ENCODE results near the gene AUTS2.

The AUTS2 gene

DNA sequence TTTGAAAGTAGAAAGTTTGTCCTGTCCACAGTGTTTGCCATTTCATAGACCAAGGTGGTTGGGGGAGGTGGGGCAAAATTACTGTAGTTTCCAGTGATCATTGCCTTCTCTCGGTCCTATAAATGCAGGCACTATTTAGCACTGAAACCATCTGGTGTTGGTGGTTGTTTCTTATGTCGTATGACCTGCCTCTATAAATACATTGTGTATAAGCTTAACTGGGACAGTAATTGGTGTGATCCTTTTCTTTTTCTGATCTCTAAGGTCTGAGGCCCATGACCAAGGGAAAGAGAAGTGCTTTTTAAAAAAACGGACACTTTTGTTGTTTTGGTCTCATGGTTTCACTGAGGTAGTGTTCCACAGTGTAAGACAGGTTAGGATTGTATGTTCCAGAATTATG lies 63.1 kb downstream of the AUTS2 start:
- DNase-seq, result no peak

DNA sequence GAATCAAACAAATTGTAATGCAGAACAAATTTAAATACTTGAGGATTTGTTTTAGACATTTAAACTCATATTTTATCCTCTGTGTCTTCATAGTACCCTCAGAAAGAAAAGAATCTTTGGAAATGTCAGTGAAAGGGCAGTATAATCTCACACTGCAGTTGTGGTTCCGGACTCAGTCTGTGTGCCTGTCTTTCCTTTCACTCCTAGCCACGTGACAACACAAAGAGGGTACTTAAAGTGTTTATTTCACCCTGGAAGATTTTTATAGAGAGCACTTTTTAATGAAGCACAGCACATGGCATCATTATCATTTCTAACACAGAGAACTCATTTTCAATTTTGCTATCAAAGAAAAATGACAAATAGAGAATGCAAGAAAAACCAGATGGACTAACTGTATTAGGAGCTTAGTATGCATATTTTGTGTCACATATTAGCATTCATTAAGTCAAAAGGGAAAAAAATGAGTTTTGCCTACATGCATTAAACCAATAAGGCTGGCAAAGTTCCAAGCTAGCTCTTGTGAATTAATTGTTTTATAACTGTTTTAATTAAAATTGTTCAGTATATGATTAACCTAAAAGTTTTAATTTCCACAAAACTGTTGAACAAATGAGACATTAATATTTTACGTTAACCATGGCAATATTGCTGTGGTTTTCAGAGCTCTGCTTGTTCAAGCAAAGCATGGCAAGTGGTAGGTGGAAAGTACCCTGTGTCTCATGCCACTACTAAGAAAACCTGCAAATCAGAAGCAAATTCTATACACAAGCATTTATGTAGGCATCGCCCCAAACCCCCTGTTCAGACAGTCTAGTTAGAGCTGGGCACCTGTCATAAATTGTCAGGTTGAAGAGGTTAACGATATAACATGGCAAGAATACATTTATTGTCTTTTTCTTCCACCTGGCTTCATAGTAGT lies 65.9 kb downstream of the AUTS2 start:
- no peak for DNase-seq

DNA sequence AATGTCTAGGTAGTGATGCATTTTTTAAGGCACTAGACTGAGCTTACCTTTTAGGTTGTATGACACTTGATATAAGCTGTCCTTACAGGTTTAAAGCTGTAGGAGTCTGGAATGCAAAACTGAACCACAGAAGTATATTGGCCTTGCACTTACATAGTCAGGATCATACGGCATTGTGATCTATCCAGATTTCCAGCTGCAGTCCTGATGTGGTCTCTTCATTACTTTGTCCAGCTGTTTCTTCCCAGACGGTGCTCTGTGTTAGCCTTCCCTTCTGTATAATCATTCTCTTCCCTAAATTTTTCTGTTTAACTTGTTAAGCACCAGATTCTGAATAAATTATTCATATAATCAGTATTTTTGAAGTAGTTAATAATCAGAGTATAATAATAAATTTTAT lies 67.1 kb downstream of the AUTS2 start:
- DNase-seq, result no peak

DNA sequence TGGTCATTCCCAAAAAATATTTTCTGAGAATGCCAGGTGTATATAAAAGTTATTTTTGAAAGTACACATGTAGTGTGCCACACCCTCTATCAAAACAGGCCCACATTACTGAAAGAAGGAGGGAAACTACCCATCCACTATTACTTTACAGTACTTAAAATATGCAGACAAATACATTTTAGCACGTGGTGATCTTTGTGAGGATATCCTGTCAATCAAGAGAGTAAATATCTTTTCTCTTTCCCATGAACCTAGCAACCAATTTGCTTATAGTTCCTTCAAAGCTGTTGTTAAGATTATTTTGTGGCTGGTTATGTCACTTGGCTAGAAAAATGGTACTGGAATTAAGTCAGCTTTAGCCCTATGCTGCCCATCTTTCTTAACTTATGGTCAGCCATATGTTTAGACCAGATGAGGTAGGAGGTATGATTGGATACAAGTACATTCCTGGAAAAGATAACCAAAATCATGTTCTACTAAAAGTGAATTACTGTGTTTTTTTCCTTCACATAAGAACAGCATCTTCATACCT lies 70.1 kb downstream of the AUTS2 start:
- DNase-seq, result no peak

DNA sequence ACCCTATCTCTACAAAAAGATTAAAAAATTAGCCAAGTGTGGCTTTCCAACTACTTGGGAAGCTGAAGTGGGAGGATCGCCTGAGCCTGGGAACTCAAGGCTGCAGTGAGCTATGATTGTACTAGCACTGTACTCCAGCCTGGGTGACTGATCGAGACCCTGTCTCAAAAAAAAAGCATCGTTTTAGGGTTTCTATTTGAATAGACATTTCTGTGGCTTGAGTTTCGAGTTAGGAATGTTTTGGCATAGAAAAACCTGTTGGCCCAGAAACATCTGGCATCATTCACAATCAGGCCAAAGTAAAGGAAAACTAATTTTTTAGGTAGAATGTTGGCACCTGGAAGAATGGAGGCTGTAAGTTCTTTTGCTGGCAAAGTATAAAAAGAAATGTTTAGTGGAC lies 72.4 kb downstream of the AUTS2 start:
- DNase-seq, result no peak

DNA sequence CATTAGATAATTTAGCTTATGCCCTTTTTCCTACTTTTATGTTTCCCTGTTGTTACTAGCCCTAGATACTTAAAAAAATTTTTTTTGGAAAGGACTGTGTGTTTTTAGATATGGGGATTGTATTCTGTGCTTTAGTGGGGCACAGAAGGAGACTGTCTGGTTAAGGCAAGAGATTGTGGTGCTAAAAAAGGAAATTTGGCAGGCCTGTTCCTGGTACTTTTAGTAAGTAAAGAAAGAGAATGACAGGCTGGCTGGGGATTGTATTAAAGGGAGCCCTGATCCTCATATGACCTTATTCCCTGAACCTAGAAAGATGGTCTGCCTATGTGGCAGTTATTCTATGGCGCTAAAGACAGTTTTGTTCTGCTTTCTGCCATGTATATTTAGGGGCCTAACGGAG lies 74.8 kb downstream of the AUTS2 start:
- DNase-seq, result no peak

DNA sequence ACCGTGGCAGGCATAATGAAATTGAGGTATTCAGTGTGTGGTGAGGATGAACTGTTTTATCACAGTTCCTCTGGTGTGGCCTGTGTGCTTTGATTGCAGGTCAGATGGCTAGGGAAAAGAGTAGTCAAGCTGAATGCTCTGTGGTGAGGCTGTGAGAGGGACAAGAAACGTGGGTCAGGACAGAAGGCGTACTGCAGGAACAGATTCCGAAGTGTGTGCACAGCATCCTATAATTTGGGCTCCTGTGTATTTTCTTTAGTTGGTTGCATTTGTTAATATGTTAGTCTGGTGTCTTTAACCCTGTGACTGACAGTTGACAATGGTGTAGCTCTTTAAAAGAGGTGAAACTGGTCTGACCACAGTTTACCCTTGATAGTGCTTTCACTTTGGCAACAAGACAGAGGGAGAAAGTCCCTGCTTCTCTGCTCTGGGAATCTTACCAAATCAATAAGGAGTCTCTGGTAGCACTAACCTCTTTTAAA lies 76.5 kb downstream of the AUTS2 start:
- DNase-seq, result no peak

DNA sequence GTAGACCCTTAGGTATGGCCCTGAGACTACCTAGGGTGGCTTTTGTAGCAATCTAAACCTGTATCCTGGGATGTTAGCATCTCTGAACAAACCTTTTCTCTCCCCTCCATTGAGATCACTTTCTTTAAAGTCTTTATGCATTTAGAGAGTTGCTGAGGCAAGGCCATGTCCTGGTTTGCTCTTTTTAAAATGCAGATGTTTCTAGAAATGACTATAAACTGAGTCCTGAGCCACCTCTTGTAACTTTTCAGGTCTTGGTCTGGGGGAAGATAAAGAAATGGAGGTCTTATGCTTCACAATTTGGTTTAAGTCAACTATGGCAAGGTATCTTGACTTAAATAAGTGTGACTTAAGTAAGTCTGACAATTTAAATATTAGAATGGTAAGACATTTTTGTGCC lies 78.0 kb downstream of the AUTS2 start:
- DNase-seq, result no peak

DNA sequence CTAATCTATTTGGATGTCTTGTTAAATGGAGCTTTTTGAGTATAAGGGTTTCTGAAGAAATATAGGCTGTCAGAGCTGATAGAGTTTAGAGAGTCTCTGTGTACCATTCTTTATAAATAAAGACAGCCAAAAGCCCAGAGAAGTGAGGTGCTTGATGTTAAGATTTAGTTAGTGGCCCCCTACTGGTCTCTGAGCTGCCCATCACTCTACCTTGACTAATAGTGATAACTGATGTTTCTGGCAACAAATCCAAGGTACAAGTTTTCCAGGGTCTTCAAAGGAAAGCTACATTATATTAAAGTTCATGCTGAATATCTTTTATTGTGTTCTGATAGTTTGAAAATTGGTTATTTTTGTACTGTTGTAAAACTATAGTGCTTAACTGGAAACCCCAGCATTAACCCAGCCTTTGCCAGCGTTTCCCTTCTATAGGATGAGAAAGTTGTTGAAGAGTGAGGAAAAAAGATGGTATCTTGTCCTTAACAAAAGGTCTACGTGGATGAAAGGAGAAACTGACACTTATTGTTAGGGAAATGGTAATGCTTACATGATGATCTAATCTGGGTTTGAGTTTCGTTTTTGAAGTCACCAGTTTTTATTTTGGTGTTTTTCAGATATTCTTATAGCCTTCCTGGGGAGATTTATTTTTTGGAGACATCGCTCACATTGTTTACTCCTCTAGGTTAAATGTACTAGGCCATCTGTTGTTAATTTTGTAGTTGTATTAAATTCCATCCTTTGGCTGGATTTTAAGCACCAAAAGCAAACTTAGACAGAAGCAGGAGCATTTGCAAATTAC lies 79.0 kb downstream of the AUTS2 start:
- no peak for DNase-seq

DNA sequence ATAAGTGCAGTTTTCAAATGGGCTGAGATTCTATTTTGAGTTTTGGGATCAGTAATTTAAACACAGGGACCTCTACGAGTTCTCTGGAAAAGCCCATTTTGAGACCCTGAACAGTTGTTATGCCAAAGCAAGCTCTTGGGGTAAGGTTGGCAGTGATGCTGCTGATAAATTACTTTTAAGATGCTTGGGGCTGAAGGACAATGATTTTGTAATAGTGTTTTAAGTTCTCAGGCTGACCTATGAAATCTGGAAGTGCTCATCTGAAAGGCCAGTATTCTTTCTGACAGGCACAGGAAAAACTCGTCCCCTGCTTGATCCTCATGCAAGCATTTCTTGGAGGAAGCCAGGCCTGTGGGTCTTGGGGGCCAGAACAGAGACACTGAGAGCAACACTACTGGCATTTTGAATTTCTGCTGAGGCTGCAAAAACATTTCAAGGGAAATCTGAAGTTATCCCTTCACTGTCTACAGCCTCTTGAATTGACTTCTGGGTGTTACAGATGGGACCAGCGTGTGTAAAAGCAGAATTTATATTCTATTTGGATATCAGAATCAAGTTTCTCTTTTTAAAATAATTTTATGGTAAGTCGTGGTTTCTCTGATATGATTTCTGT lies 79.7 kb downstream of the AUTS2 start:
- no peak for DNase-seq

DNA sequence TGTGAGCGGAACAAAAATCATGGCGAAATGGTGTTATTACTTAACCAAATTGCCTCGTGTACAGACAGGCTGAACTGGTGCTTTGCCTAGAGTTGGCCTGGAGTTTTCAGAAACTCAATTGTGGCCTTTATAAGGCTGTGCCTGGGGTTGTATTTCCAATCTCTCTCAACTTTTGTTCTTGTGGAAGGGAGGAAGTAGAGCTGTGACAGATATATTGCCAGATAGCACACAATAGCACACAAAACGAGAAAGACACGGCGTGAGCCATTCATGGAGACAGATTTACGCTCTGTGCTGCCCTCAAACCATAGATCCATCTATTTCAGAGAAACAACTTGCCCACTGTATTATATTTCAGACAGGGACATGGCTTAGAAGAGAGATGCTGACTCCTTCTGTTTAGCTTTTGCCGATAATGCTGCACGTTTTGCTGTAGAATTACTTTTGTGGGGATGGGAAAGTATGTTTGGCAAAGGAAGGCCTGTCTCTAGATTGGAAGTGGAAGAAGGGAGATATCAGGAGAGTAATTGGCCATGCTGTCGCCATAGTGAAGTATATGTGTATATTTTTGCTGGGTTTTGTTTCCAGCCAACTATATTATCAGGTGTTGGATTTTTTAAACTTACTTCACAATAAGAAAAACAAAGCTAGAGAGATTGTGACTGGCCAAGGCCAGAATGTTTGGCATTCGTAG lies 80.4 kb downstream of the AUTS2 start:
- DNase-seq, result no peak

DNA sequence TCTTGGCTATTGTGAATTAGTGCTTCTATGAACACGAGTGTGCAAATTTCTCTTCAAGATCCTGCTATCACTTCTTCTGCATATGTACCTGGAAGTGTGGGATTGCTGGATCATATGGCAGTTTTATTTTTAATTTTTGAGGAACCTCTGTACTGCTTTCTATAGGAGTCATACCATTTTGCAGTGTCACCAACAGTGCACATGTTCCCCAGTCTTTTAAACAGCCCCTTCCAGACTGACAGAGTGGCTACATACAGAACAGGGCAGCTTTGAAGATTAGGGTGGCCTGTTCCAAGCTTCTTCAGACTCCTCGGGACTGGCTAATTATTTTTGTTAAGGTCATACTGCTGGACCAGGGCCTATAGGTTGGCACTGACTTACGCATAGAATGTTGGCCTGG lies 82.9 kb downstream of the AUTS2 start:
- DNase-seq, result no peak

DNA sequence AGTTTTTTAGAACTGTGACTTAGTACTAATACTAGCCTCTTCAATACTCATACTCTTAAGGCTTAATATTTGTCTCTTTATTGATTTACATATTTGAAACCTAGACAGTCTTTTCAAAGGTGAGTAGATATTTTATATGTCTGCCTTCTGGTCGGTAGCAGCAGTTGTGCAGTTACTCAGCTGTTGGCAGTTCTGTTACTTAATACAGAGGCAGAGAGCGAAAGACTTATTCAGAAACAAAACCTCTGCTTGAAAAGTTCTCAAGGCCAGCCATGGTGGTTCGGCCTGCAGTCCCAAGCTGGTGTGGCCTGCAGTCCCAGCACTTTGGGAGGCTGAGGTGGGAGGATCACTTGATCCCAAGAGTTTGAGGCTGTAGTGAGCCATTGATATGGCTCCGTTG lies 84.2 kb downstream of the AUTS2 start:
- DNase-seq, result no peak

DNA sequence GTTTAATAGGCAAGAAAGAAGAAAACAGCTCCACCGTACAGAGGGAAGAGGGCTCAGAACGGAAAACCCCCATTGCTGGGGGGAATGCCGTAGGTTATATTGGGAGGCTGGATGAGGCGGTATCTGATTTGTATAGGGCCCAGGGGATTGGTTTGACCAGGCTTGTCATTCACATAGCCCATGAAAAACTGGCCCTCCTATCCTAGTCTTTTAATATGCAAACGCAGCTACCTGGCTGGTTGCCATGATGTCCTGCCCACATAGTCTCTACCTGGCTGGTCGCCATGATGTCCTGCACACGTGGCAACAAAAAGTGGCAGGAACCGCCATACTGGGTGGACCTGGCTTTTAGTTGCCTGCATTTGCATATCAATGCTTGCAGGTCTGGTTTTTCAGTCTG lies 84.7 kb downstream of the AUTS2 start:
- DNase-seq, result no peak

DNA sequence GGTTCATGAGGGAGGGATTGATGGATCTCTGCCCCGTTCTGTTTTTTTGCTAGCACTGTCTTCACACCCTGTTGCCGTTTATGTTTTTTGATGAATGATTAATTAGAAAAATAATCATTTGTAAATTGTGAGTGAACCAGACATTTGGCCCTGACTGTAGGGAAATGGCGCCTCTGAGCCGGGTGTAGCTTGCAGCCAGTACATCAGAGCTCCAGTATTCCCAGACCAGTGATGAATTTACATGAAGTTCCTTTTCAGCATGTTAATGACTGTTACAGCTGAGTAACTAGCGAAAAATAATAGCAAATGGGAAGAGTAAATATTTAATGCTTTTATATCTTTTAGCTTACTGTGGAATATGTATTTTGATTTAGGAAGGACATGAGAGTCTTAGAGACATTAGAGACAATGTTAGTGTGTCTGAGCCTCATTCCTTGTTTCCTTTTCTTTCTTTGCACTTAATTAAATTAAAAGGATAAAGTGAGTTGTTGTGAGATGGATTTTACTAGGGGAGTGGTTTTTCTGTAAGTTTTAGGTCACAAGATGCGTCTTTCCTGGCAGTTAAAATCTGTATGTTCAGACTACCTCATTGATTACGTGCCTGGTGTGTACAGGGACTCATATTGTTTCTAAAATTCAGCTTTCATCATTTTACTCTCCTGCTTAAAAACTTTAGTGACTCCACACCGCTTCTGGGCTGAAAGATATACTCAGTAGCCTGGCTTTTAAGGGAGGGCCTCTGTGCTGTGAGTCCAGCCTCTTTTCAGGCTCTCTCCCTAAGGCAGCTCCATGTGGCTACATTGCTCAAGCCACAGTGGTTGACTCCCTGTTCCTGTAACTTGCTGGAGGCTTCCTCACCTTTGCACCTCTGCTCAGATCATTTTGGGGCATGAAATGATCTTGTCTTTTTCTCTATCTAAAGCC lies 86.4 kb downstream of the AUTS2 start:
- no peak for DNase-seq

DNA sequence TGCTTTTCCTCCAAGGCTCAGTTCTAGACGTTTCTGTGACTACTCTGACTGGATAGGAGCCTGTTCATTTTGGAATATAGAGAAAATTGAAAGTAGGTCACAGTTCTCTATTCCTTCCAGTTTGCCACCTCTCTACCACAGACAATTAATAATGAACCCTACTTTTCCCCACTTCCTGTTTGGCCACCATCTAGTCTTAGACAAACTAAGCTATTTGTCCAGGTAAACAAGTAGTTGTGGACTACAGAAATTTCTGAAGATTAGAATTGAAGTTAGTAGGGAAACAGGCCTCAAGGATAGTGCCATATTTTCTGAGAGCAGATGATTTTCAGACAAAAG lies 87.0 kb downstream of the AUTS2 start:
- DNase-seq, result no peak

DNA sequence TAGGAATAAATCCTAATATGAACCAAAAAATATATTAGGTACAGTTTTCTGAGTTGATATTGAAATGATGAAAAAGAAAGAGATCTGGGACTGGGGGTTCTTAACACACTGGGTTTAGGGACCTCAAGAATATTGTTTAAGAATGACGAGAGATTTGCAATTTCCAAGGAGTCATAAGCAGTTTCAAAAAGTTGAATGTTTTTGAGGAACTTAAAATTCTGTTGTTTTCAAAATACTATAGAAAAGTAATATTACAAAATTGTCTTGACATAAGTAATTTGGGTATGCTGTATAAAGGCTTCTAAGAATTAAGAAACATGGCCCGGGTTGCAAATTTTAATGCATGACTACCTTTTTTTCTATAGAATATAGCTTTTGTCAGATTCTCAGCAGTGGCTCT lies 88.1 kb downstream of the AUTS2 start:
- no peak for DNase-seq

DNA sequence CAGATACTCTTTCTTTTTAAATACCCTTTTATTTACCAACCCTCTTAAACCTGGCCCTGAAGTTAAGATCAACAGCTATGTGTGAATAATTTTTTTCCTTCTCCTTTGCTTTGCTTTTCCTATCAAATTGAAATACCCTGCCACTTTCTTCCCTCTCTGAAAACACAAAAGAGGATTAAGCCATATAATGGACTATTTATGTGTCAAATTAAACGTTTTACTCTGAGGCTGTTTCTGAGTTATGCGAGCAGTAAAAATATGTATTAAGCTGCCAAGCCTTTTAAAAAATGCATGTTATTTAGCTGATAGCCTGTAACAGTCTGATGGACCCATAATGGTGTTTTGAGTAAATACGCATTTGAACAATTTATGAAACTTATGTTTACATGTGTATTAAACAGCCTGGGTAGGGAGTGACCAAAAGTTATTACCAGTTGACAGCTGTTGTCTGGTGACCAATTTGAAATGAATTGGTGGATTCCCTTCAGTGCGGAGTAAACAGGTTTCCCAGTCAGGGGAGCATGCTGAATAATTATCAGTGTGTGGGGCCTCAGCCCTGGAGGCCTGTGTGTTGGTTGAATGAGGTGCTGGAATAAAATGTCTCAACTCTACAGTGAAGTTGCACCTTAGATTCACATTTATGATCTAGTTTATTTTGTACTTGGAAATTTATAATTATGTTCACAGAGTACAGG lies 89.6 kb downstream of the AUTS2 start:
- no peak for DNase-seq

DNA sequence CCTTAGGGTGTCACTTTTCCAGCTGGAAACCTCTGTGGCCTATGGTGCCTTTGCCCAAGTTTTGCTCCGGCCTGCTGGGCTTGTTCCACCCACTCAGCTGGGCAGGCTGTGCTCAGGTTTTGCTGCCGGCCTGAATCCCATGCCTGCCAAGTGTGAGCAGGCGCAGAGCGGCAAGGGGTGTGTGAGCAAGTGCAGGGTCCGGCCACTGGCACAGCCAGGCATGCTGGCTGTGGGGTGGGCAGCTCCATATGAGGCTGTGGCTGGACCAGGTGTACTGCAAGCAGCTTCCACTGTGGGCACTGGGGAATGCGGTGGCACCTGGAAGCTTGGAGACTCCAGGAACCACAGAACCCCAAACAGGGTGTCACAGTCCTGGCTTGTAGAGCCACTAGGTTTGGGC lies 92.1 kb downstream of the AUTS2 start:
- no peak for DNase-seq

DNA sequence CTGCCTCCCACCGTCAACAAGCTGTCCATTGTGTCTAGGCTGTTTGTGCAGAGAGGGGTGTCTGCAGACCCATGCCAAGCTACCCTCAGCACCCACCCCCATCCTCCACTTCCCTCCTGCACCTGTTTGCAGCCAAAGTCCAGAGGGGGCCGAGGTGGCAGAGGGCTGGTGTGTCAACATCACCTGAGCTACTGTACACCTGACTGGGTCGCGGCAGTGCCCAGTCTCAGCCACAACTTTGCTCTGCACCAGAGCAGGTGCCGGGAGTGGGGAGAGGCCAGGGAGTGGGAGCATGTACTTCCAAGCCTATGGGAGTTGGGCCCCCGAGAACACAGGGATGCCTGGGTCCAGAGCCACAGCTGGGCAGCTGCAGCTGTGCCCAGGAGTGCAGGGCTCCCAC lies 93.1 kb downstream of the AUTS2 start:
- DNase-seq, result no peak

DNA sequence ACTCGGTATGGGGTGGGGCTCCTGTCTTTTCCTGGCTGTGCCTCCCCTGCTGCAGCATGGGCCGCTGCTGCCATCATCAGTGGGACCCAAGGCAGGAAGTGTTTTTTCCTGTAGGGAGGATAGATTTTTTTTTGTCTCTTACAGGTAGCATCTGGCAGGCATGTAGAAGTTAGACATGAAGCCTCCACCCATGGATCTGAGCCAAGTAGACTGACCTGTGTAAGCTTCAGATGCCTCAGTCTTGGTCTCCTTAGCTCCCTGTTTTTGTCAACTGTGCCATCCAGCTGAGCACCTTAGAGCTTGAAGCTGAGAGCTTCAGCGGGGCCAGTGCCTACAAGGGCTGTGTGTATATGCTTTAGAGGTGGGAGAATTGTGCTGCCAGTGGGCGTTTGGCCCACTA lies 93.5 kb downstream of the AUTS2 start:
- no peak for DNase-seq

All from activated CD4-positive, alpha-beta T cell treated with anti-CD3 and anti-CD28 coated beads, Interleukin-2, amount 50 U/mL, for 16 hours (primary cell).